Activated CD8-positive, alpha-beta memory T cell treated with anti-CD3 and anti-CD28 coated beads for 24 hours (primary cell): ENCODE data around the gene RPL22L1.
"Not testable (repeated sequence)": the region's sequence is repeated elsewhere in the genome, so short reads cannot be mapped to it uniquely, and the experiment has no call there.

Source experiments
- DNase-seq: peaks from one replicate; pipeline ENCODE4 v3.0.0-alpha.2; 2020

Gene RPL22L1

GRCh38 chr3:170877311-170877710 lies 7.3 kb upstream of the RPL22L1 start:
- DNase-seq: not testable (repeated sequence)

GRCh38 chr3:170876537-170876936 lies 6.5 kb upstream of the RPL22L1 start:
- DNase-seq: no peak

- DNase-seq: no peak
These were observed 780 bp downstream of the RPL22L1 start for GRCh38 chr3:170869239-170869590.

- peak; percentile 72 for DNase-seq
These were observed 1.3 kb downstream of the RPL22L1 start for GRCh38 chr3:170868577-170869238.

GRCh38 chr3:170867143-170867937 lies 2.7 kb downstream of the RPL22L1 start:
- DNase-seq: no peak

- DNase-seq: no peak
These were observed 3.5 kb downstream of the RPL22L1 start for GRCh38 chr3:170866499-170866898.

GRCh38 chr3:170865209-170866094 lies 4.5 kb downstream of the RPL22L1 start:
- peak; percentile 66 for DNase-seq

GRCh38 chr3:170864525-170865208 lies 5.3 kb downstream of the RPL22L1 start:
- no peak for DNase-seq

- DNase-seq: no peak
These were observed 6.2 kb downstream of the RPL22L1 start for GRCh38 chr3:170863816-170864215.

GRCh38 chr3:170862618-170863374 lies 7.2 kb downstream of the RPL22L1 start:
- DNase-seq: no peak

GRCh38 chr3:170858599-170858998 lies 11.4 kb downstream of the RPL22L1 start:
- DNase-seq: no peak

- no peak for DNase-seq
These were observed 17.7 kb downstream of the RPL22L1 start for GRCh38 chr3:170852324-170852723.

- no peak for DNase-seq
These were observed 21.6 kb downstream of the RPL22L1 start for GRCh38 chr3:170848292-170848917.

- no peak for DNase-seq
These were observed 25.6 kb downstream of the RPL22L1 start for GRCh38 chr3:170844377-170844776.

- no peak for DNase-seq
These were observed 29.6 kb downstream of the RPL22L1 start for GRCh38 chr3:170840291-170840859.

- DNase-seq: no peak
These were observed 30.4 kb downstream of the RPL22L1 start for GRCh38 chr3:170839518-170840100.

GRCh38 chr3:170836491-170836890 lies 33.5 kb downstream of the RPL22L1 start:
- no peak for DNase-seq

- DNase-seq: no peak
These were observed 34.7 kb downstream of the RPL22L1 start for GRCh38 chr3:170835336-170835735.

GRCh38 chr3:170830580-170830979 lies 39.4 kb downstream of the RPL22L1 start:
- DNase-seq: no peak

GRCh38 chr3:170829546-170830272 lies 40.3 kb downstream of the RPL22L1 start:
- DNase-seq: no peak
